ENCODE measurements around the gene BCKDHA. TPM values are rescaled to one million over a fixed set of nuclear protein-coding genes. Genes with fewer than 3 reads are reported as not detected.

The BCKDHA gene
- total and polyA plus RNA-seq, 12 donors, result 19.5 to 74.6 (median 42.5) TPM

DNA sequence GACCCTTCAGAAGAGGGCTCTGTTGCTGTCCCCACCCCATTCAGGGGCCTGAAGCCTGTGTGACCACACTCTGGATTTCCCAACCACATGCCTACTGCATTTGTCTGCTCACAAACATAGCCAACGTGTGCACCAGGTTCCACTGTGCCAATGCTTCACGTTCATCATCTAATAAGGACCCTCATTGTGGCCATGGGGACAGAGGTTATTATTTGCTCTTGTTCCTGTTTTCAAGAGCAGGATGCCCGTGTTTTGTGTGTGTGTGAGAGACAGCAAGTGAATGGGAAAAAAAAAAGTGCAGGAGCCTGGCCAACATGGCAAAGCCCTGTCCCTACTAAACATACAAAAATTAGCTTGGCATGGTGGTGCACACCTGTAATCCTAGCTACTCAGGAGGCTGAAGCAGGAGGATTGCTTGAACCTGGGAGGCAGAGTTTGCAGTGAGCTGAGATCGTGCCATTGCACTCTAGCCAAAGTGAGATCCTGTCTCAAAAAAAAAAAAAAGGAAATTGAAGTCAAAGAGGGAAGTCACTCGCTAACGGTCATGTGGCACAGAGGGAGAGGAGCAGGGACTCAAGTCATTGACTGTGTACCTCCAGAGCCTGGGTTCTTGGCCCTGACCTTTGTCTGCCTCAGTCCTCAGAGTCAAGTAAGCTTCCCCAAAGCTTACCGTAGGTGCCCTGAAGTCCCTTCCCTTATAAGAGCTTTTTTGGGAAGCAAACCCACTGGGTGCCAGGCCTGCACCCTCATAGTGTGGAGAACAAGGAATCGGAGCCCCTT, 22.7 kb downstream of the BCKDHA start:
- no peaks in the 10 kb centered on the region for H3K27me3 ChIP-seq
- H3K4me3 ChIP-seq, result no peak overlapping the region
- no peaks in the 10 kb centered on the region for H3K9me3 ChIP-seq
- peaks cover 4 to 99% (median 49%) of the 10 kb centered on the region in 9 donors for H3K36me3 ChIP-seq
- H3K4me1 ChIP-seq, result peaks cover 3 to 48% (median 29%) of the 10 kb centered on the region in 9 donors
- TF ChIP-seq, protein P1, sequence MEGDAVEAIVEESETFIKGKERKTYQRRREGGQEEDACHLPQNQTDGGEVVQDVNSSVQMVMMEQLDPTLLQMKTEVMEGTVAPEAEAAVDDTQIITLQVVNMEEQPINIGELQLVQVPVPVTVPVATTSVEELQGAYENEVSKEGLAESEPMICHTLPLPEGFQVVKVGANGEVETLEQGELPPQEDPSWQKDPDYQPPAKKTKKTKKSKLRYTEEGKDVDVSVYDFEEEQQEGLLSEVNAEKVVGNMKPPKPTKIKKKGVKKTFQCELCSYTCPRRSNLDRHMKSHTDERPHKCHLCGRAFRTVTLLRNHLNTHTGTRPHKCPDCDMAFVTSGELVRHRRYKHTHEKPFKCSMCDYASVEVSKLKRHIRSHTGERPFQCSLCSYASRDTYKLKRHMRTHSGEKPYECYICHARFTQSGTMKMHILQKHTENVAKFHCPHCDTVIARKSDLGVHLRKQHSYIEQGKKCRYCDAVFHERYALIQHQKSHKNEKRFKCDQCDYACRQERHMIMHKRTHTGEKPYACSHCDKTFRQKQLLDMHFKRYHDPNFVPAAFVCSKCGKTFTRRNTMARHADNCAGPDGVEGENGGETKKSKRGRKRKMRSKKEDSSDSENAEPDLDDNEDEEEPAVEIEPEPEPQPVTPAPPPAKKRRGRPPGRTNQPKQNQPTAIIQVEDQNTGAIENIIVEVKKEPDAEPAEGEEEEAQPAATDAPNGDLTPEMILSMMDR (IDR thresholded peaks at IDR 0.05), result no peak
- intact Hi-C loops (cut with DNase I), result no loop called here
- ATAC-seq, result peak in 3 of 8 donors; percentile 30 to 44 (median 39)
- DNase-seq, result no peak
- WGBS, 2 donors, result 68 to 82% methylated on average over 8 of the region's 8 CpGs
- H3K27ac ChIP-seq, result peak overlapping the region in 5 of 10 donors; percentile 2 to 81 (median 45)

DNA sequence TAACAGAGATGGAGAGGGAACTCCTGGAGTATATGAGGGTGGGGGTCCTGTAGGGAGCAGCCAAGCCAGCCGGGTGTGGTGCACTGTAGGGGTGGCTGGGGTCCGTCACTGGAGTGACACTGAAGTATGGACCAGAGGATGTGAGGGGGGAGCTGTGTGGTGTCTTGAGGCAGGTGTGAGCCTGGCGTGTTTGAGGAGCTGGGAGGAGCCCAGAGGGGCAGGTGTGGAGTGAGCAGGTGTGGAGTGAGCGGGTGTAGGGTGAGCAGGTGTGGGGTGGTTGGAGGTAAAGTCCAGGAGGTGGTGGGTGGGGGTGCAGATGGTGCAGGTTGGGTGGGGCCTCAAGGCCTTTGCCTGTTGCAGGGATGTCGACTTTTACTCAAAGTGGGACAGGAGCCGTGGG, 23.7 kb downstream of the BCKDHA start:
- 81 to 87% methylated on average over 6 of the region's 6 CpGs for WGBS, 2 donors
- intact Hi-C loops (cut with DNase I), result no loop called here
- no peak overlapping the region for H3K4me3 ChIP-seq
- TF ChIP-seq, protein P1 (IDR thresholded peaks at IDR 0.05), result no peak
- H3K27me3 ChIP-seq, result no peaks in the 10 kb centered on the region
- ATAC-seq (peak in 1 of 8 donors; percentile 7), DNase-seq (no peak)
- no peaks in the 10 kb centered on the region for H3K9me3 ChIP-seq
- peaks cover 4 to 97% (median 47%) of the 10 kb centered on the region in 9 donors for H3K36me3 ChIP-seq
- peaks cover 3 to 58% (median 38%) of the 10 kb centered on the region in 9 donors for H3K4me1 ChIP-seq
- peak overlapping the region in 4 of 10 donors; percentile 16 to 81 (median 39) for H3K27ac ChIP-seq

DNA sequence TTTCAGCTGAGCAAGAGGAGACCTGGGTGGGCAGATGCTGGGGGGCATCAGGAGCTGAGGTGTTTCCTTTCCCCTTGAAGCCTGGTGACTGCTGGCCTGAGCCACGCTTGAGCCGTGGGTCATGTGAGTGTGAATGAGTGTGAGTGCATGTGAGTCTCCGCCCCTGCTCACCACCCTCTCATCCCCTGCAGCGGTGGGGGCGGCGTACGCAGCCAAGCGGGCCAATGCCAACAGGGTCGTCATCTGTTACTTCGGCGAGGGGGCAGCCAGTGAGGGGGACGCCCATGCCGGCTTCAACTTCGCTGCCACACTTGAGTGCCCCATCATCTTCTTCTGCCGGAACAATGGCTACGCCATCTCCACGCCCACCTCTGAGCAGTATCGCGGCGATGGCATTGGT, 24.4 kb downstream of the BCKDHA start:
- ATAC-seq (no peak), DNase-seq (no peak)
- Histone ChIP-seq H3K36me3 (peaks cover 4 to 90% (median 41%) of the 10 kb centered on the region in 9 donors), H3K4me3 (no peak overlapping the region), H3K9me3 (no peaks in the 10 kb centered on the region), H3K4me1 (peaks cover 3 to 65% (median 45%) of the 10 kb centered on the region in 9 donors), H3K27ac (peak overlapping the region in 2 of 10 donors; percentile 10 to 16), H3K27me3 (no peaks in the 10 kb centered on the region)
- 91 to 94% methylated on average over 20 of the region's 20 CpGs for WGBS, 2 donors
- TF ChIP-seq, protein P1 (IDR thresholded peaks at IDR 0.05), result no peak
- intact Hi-C loops (cut with DNase I), result no loop called here

DNA sequence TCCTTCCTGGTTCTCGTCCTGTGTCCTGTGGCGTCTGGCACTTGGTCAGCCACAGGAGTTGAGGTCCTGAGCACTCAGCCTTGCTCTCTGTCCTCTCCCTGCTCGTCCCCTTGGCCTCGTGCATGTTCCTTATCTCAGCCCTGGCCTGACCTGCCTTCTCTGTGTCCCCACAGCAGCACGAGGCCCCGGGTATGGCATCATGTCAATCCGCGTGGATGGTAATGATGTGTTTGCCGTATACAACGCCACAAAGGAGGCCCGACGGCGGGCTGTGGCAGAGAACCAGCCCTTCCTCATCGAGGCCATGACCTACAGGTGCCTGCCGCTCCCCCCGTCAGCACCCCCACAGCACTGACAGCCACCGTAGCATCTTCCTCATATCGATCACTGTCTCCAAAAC, 24.8 kb downstream of the BCKDHA start:
- intact Hi-C loops (cut with DNase I), result no loop called here
- WGBS, 2 donors, result 66 to 67% methylated on average over 18 of the region's 18 CpGs
- H3K4me3 ChIP-seq, result no peak overlapping the region
- DNase-seq, result no peak
- TF ChIP-seq, protein P1 (IDR thresholded peaks at IDR 0.05), result no peak
- peaks cover 4 to 85% (median 36%) of the 10 kb centered on the region in 9 donors for H3K36me3 ChIP-seq
- peak overlapping the region in 2 of 10 donors; percentile 16 to 21 for H3K27ac ChIP-seq
- peaks cover 3 to 70% (median 47%) of the 10 kb centered on the region in 9 donors for H3K4me1 ChIP-seq
- no peaks in the 10 kb centered on the region for H3K9me3 ChIP-seq
- no peak for ATAC-seq
- H3K27me3 ChIP-seq, result no peaks in the 10 kb centered on the region

Data from heart right ventricle (tissue), 16 donors.